Uterus (tissue), 4 donors: ENCODE results near the gene ALOX5AP. TPM values are rescaled to one million over a fixed set of nuclear protein-coding genes. Genes with fewer than 3 reads are reported as not detected.

ENCODE experiments used
- DNase-seq, 2 donors: peaks; one replicate each; pipeline ENCODE4 v3.0.0-alpha.2; 2019 to 2020
- H3K27ac ChIP-seq, 2 donors: fragments of 200-600 bp; sonication (generic); 1 replicate in 1 of 2; 2 replicates in 1 of 2; pipeline ENCODE4 v1.5.1; 2016 to 2018
- H3K27me3 ChIP-seq, 2 donors: fragments of 200-600 bp; sonication (generic); one replicate each; pipeline ENCODE4 v1.5.1; 2018 to 2019; ENCODE audit warnings: control low read depth in 1 of 2
- H3K36me3 ChIP-seq, 2 donors: fragments of 200-600 bp; sonication (generic); one replicate each; pipeline ENCODE4 v1.5.1; 2019; ENCODE audit warnings: control low read depth in 1 of 2
- H3K4me1 ChIP-seq, 2 donors: fragments of 200-600 bp; sonication (generic); one replicate each; pipeline ENCODE4 v1.5.1; 2018 to 2019; ENCODE audit warnings: control low read depth in 1 of 2
- H3K4me3 ChIP-seq, 2 donors: fragments of 200-600 bp; sonication (generic); 1 replicate in 1 of 2; 2 replicates in 1 of 2; pipeline ENCODE4 v1.5.1; 2018 to 2019; ENCODE audit warnings: mild to moderate bottlenecking in 1 of 2
- H3K9me3 ChIP-seq, 2 donors: fragments of 200-600 bp; sonication (generic); one replicate each; pipeline ENCODE4 v1.5.1; 2019; ENCODE audit warnings: control low read depth in 1 of 2
- CTCF ChIP-seq, 4 experiments: fragments of 200-600 bp in 2 of 4; fragments of 450-650 bp in 2 of 4; sonication (generic) in 2 of 4; IDR thresholded peaks; one replicate each; pipeline ENCODE4 v1.5.1; 2016 to 2019; ENCODE audit warnings: antibody characterized with exemption in 4 of 4, mild to moderate bottlenecking in 2 of 4, moderate library complexity in 1 of 4
- POLR2A ChIP-seq, 2 donors: fragments of 450-650 bp; IDR thresholded peaks; one replicate each; pipeline ENCODE4 v1.6.1; 2016; ENCODE audit warnings: antibody characterized with exemption in 2 of 2, mild to moderate bottlenecking in 1 of 2, moderate library complexity in 1 of 2
- intact Hi-C: fragments of 100-400 bp; cut with DNase I; formaldehyde crosslinking; loops from one replicate; pipeline ENCODE4 v1.15.1; 2023; ENCODE audit warnings: low total_unique reads
- total RNA-seq, 4 donors: library from RNA; depleted of rRNA in 3 of 4; stranded (reverse); fragments of >200 nt in 3 of 4; gene quantifications; one replicate each; pipeline versions ENCODE4 v1.1.0 to v1.2.4, GENCODE V29; 2014 to 2023
- donor health status: DM: yes; HTN: yes; CAD: no.

The ALOX5AP gene
- total RNA-seq, 4 donors from 2014 or later, result 4.4 to 40.6 (median 12.7) TPM

GRCh38 chr13:30748717-30749116 lies 13.4 kb downstream of the ALOX5AP start:
- H3K4me1 ChIP-seq, result no peaks in the 10 kb centered on the region
- H3K36me3 ChIP-seq, result no peaks in the 10 kb centered on the region
- no peak overlapping the region for H3K27ac ChIP-seq
- intact Hi-C loops, result no loop called here
- H3K4me3 ChIP-seq, result no peak overlapping the region
- no peak for DNase-seq
- H3K27me3 ChIP-seq, result no peaks in the 10 kb centered on the region
- H3K9me3 ChIP-seq, result no peaks in the 10 kb centered on the region
- TF ChIP-seq POLR2A (IDR thresholded peaks at IDR 0.05), result no peak
- no peak for TF ChIP-seq CTCF (IDR thresholded peaks at IDR 0.05)

GRCh38 chr13:30750036-30750435 lies 14.7 kb downstream of the ALOX5AP start:
- no peaks in the 10 kb centered on the region for H3K27me3 ChIP-seq
- no peak overlapping the region for H3K27ac ChIP-seq
- intact Hi-C loops, result no loop called here
- TF ChIP-seq POLR2A (IDR thresholded peaks at IDR 0.05) (no peak), CTCF (IDR thresholded peaks at IDR 0.05) (no peak)
- no peaks in the 10 kb centered on the region for H3K36me3 ChIP-seq
- no peak overlapping the region for H3K4me3 ChIP-seq
- no peaks in the 10 kb centered on the region for H3K9me3 ChIP-seq
- H3K4me1 ChIP-seq, result no peaks in the 10 kb centered on the region
- DNase-seq, result no peak

GRCh38 chr13:30751183-30751933 lies 16.0 kb downstream of the ALOX5AP start:
- H3K27ac ChIP-seq, result no peak overlapping the region
- no peak for TF ChIP-seq CTCF (IDR thresholded peaks at IDR 0.05)
- no peak for TF ChIP-seq POLR2A (IDR thresholded peaks at IDR 0.05)
- H3K9me3 ChIP-seq, result no peaks in the 10 kb centered on the region
- no peaks in the 10 kb centered on the region for H3K4me1 ChIP-seq
- no peaks in the 10 kb centered on the region for H3K27me3 ChIP-seq
- H3K4me3 ChIP-seq, result no peak overlapping the region
- intact Hi-C loops, result no loop called here
- DNase-seq, result no peak
- no peaks in the 10 kb centered on the region for H3K36me3 ChIP-seq

- H3K4me3 ChIP-seq, result no peak overlapping the region
- TF ChIP-seq POLR2A (IDR thresholded peaks at IDR 0.05) (no peak), CTCF (IDR thresholded peaks at IDR 0.05) (no peak)
These were observed 17.0 kb downstream of the ALOX5AP start for GRCh38 chr13:30752201-30752797.

DNA sequence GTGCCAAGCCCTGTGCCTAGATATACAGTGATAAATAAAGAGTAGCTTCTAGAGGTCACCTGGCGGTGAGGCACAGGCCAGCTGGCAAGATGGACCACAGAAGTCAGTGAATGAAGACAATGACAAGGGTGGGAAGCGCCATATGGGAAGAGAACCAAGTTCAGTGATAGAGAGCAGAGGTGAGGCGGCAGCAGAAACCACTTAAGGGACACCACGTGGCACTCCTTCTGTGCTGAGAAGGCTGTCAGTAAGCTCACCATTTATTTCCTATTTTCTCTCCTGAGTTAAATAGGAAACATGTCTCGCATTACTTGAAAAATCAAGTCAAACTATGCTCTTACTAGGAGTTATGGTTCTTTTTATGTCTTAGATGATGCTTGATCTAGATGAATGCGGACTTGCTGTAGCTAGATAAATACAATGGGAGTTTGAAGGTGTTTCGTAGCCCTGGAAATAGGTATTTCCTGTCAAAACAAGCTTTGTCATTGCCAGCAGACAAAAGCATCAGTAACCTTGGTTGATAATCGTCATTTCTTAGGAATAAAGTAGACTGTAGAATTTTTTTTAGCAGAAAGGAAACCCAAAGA lies 17.8 kb downstream of the ALOX5AP start:
- no peak overlapping the region for H3K4me3 ChIP-seq
- intact Hi-C loops, result no loop called here
- no peaks in the 10 kb centered on the region for H3K27me3 ChIP-seq
- no peaks in the 10 kb centered on the region for H3K36me3 ChIP-seq
- TF ChIP-seq POLR2A (IDR thresholded peaks at IDR 0.05) (no peak), CTCF (IDR thresholded peaks at IDR 0.05) (no peak)
- no peak overlapping the region for H3K27ac ChIP-seq
- DNase-seq, result no peak
- no peaks in the 10 kb centered on the region for H3K9me3 ChIP-seq
- no peaks in the 10 kb centered on the region for H3K4me1 ChIP-seq

More at GRCh38 chr13:30752201-30752797, 17.0 kb downstream of the ALOX5AP start:
- no peak for DNase-seq
- H3K4me1 ChIP-seq, result no peaks in the 10 kb centered on the region
- H3K27me3 ChIP-seq, result no peaks in the 10 kb centered on the region
- no peak overlapping the region for H3K27ac ChIP-seq
- intact Hi-C loops, result no loop called here
- H3K9me3 ChIP-seq, result no peaks in the 10 kb centered on the region
- H3K36me3 ChIP-seq, result no peaks in the 10 kb centered on the region
